Gastroesophageal sphincter (tissue), 4 donors: ENCODE measurements around the gene MTCP1. TPM values are rescaled to one million over a fixed set of nuclear protein-coding genes. Genes with fewer than 3 reads are reported as not detected.

Experiments used
- ATAC-seq: fragments of 150-250 bp; one replicate; pipeline ENCODE4 v1.9.1; 2016; ENCODE audit warnings: mild to moderate bottlenecking, moderate library complexity
- H3K27ac ChIP-seq, 4 donors: fragments of 200-600 bp; sonication (generic) in 3 of 4; 1 replicate in 3 of 4; 2 replicates in 1 of 4; pipeline ENCODE4 v1.5.1; 2016 to 2019
- H3K27me3 ChIP-seq: fragments of 200-600 bp; sonication (generic); one replicate; pipeline ENCODE4 v1.5.1; 2019
- H3K36me3 ChIP-seq, 2 donors: fragments of 200-600 bp; sonication (generic); one replicate each; pipeline ENCODE4 v1.5.1; 2019; ENCODE audit warnings: control low read depth in 1 of 2
- H3K4me1 ChIP-seq, 3 donors: fragments of 200-600 bp; sonication (generic); 1 replicate in 2 of 3; 2 replicates in 1 of 3; pipeline ENCODE4 v1.5.1; 2016 to 2019; ENCODE audit warnings: control low read depth in 2 of 3
- H3K4me3 ChIP-seq, 2 donors: fragments of 200-600 bp; sonication (generic); one replicate each; pipeline ENCODE4 v1.5.1; 2019; ENCODE audit warnings: mild to moderate bottlenecking in 1 of 2, moderate library complexity in 1 of 2
- H3K9me3 ChIP-seq, 3 donors: fragments of 200-600 bp; sonication (generic); one replicate each; pipeline ENCODE4 v1.5.1; 2017 to 2019; ENCODE audit warnings: control low read depth in 2 of 3
- EP300 ChIP-seq: sonication (generic); formaldehyde crosslinking; IDR thresholded peaks from one replicate; pipeline ENCODE4 v1.6.1; 2017; ENCODE audit warnings: antibody characterized with exemption, mild to moderate bottlenecking
- POLR2A ChIP-seq, 2 donors: fragments of 450-650 bp; IDR thresholded peaks; one replicate each; pipeline ENCODE4 v1.6.1; 2017; ENCODE audit warnings: antibody characterized with exemption in 2 of 2, mild to moderate bottlenecking in 2 of 2, moderate library complexity in 1 of 2
- POLR2AphosphoS5 ChIP-seq: sonication (generic); formaldehyde crosslinking; IDR thresholded peaks from one replicate; pipeline ENCODE4 v1.6.1; 2017; ENCODE audit warnings: antibody characterized with exemption
- WGBS, 2 donors: methylation state at CpG; one replicate each; pipeline ENCODE4 v1.1.5; 2018; ENCODE audit warnings: low coverage in 1 of 2; 5-methylcytosine and 5-hydroxymethylcytosine counted together
- total RNA-seq, 4 donors: library from RNA; depleted of rRNA; stranded (reverse); fragments of >200 nt; gene quantifications; one replicate each; pipeline ENCODE4 v1.1.0, GENCODE V29; 2016
- TF ChIP-seq, protein P1 (sequence below), 4 experiments: fragments of 200-600 bp in 2 of 4; fragments of 450-650 bp in 2 of 4; sonication (generic) in 1 of 4; IDR thresholded peaks; one replicate each; pipeline ENCODE4 v1.5.1; 2017 to 2019; ENCODE audit warnings: antibody characterized with exemption in 4 of 4, mild to moderate bottlenecking in 2 of 4, moderate library complexity in 2 of 4

MTCP1 gene
- total RNA-seq, 4 donors from 2014 or later, result 1.4 to 4.0 (median 1.9) TPM

DNA sequence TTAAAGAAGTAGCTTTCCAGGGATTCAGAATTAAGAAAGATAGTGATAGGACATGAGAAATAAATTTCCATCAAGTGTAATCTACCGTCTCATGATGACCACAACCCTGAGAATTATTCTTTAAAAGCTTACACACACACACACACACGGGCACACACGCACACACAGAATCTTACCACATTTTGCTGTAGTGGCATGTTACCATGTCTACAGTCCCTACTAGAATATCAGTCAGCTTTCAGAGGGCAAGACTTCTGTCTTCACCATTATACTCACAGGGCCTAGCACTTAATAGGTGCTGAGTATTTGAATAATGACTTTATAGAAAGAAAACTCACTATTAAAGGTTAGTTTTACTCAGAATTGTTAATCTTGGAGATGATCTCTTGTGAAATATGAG, 15.4 kb downstream of the MTCP1 start:
- H3K9me3 ChIP-seq, result no peaks in the 10 kb centered on the region
- no peak overlapping the region for H3K27ac ChIP-seq
- ATAC-seq, result no peak
- no peaks in the 10 kb centered on the region for H3K27me3 ChIP-seq
- TF ChIP-seq POLR2AphosphoS5 (no peak), EP300 (no peak), POLR2A (IDR thresholded peaks at IDR 0.05) (no peak)
- TF ChIP-seq, protein P1, sequence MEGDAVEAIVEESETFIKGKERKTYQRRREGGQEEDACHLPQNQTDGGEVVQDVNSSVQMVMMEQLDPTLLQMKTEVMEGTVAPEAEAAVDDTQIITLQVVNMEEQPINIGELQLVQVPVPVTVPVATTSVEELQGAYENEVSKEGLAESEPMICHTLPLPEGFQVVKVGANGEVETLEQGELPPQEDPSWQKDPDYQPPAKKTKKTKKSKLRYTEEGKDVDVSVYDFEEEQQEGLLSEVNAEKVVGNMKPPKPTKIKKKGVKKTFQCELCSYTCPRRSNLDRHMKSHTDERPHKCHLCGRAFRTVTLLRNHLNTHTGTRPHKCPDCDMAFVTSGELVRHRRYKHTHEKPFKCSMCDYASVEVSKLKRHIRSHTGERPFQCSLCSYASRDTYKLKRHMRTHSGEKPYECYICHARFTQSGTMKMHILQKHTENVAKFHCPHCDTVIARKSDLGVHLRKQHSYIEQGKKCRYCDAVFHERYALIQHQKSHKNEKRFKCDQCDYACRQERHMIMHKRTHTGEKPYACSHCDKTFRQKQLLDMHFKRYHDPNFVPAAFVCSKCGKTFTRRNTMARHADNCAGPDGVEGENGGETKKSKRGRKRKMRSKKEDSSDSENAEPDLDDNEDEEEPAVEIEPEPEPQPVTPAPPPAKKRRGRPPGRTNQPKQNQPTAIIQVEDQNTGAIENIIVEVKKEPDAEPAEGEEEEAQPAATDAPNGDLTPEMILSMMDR (IDR thresholded peaks at IDR 0.05), result no peak
- peaks cover 0 to 35% of the 10 kb centered on the region in 2 donors for H3K36me3 ChIP-seq
- H3K4me3 ChIP-seq, result no peak overlapping the region
- WGBS, 2 donors, result 84% methylated on average over 3 of the region's 3 CpGs; no CpG with 5 or more reads in 1 of the 2 donors
- H3K4me1 ChIP-seq, result peaks cover 0 to 13% (median 0%) of the 10 kb centered on the region in 3 donors

DNA sequence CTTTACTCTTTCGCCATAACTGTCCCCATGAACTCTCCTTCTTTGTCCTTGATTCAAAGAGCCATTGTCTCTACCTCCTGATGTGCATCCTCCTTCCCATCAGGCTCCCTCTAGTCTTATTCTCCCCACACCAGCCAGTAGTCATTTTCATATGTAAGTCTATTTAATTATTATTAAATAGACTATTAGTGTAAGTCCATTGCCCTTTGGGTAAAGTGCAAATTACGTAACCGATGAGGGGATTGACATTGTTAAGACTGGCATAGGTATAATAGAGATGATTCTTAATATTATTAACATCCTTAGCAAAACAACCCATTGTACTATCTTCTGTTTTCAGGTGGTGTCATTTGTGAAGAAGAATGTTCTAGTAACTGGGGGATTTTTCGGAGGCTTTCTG, 16.7 kb downstream of the MTCP1 start:
- ATAC-seq, result no peak
- TF ChIP-seq, protein P1 (IDR thresholded peaks at IDR 0.05), result no peak
- TF ChIP-seq EP300 (no peak), POLR2AphosphoS5 (no peak), POLR2A (IDR thresholded peaks at IDR 0.05) (no peak)
- Histone ChIP-seq H3K4me3 (no peak overlapping the region), H3K27ac (no peak overlapping the region), H3K9me3 (no peaks in the 10 kb centered on the region), H3K27me3 (no peaks in the 10 kb centered on the region), H3K36me3 (peaks cover 0 to 31% of the 10 kb centered on the region in 2 donors), H3K4me1 (peaks cover 0 to 13% (median 0%) of the 10 kb centered on the region in 3 donors)
- WGBS, 2 donors, result 77 to 83% methylated on average over 3 to 4 of the region's 4 CpGs

DNA sequence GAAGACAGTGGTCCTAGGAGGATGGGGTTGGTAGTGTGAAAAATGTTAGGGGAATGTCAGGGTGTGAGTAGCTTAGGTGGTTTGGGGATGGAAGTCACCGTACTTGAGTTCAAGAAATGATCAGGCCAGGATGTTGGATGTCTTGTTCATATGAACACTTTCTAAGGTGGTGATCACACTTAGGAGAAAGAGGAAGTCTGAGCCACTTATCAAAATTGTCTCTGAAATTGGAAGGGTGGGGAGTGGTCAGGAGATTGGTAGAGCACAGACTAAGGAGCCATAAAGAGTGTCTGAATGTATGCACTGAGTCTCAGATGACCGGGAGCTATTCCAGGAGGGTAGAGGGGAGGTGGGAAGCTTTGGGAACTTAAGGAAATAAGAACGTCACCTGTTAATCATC, 17.3 kb downstream of the MTCP1 start:
- 63 to 100% methylated on average over 2 of the region's 3 CpGs for WGBS, 2 donors
- no peak overlapping the region for H3K27ac ChIP-seq
- TF ChIP-seq, protein P1 (IDR thresholded peaks at IDR 0.05), result no peak
- TF ChIP-seq POLR2AphosphoS5 (no peak), POLR2A (IDR thresholded peaks at IDR 0.05) (no peak), EP300 (no peak)

DNA sequence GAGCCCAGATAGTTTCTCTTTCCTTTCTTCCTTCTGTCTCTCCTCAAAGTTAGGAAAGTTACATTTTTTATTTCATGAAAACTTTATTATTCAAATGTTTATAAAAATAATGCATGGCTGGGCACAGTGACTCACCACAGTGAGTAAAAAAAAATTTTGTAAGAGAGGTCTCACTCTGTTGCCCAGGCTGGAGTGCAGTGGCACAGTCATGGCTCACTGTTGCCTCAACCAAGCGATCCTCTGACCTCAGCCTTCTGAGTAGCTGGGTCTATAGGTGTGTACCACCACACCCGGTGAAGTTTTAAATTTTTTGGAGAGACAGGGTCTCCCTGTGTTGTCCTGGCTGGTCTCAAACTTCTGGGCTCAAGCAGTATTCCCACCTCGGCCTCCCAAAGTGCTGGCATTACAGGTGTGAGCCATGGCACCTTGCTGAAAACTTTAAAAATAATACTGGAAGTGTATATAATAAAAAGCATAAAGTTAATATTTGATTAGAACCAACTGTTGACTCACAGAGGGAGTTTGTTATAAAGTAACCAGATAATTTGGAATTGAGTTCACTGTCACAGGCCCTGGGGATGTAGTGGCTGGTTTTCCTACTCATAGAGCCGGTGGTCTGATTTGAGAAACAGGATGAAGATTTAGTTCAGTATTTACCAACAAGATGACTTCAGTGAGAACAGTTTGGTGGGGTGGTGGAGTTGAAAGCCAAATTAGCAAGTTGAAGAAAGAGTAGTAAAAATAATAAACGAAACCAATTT, 18.0 kb downstream of the MTCP1 start:
- Histone ChIP-seq H3K9me3 (no peaks in the 10 kb centered on the region), H3K36me3 (peaks cover 0 to 32% of the 10 kb centered on the region in 2 donors), H3K27me3 (no peaks in the 10 kb centered on the region), H3K4me3 (no peak overlapping the region), H3K4me1 (peaks cover 0 to 13% (median 0%) of the 10 kb centered on the region in 3 donors), H3K27ac (no peak overlapping the region)
- no peak for ATAC-seq
- TF ChIP-seq POLR2AphosphoS5 (no peak), POLR2A (IDR thresholded peaks at IDR 0.05) (no peak), EP300 (no peak)
- TF ChIP-seq, protein P1 (IDR thresholded peaks at IDR 0.05), result no peak
- WGBS, 2 donors, result 59 to 87% methylated on average over 4 of the region's 5 CpGs

More for the DNA sequence above, 17.3 kb downstream of the MTCP1 start:
- peaks cover 0 to 31% of the 10 kb centered on the region in 2 donors for H3K36me3 ChIP-seq
- peaks cover 0 to 13% (median 0%) of the 10 kb centered on the region in 3 donors for H3K4me1 ChIP-seq
- ATAC-seq, result no peak
- no peaks in the 10 kb centered on the region for H3K27me3 ChIP-seq
- no peak overlapping the region for H3K4me3 ChIP-seq
- H3K9me3 ChIP-seq, result no peaks in the 10 kb centered on the region
